HepG2 (cell line): ENCODE data around the gene PIANP. TPM values are rescaled to one million over a fixed set of nuclear protein-coding genes. Genes with fewer than 3 reads are reported as not detected.

Experiments
- ADNP ChIP-seq: sonication (generic); formaldehyde crosslinking; IDR thresholded peaks from 2 replicates; pipeline ENCODE4 v1.4.0; 2020; ENCODE audit warnings: missing genetic modification reagents
- FOXP4 ChIP-seq: sonication (generic); formaldehyde crosslinking; IDR thresholded peaks from 2 replicates; pipeline ENCODE4 v1.4.0; 2020; ENCODE audit warnings: missing genetic modification reagents
- KLF15 ChIP-seq: sonication (generic); formaldehyde crosslinking; IDR thresholded peaks from 2 replicates; pipeline ENCODE4 v1.8.1; 2023; ENCODE audit warnings: borderline replicate concordance, mild to moderate bottlenecking, inconsistent platforms, missing genetic modification reagents, mixed read lengths
- MXD1 ChIP-seq: sonication (generic); formaldehyde crosslinking; IDR thresholded peaks from 2 replicates; pipeline ENCODE4 v1.4.0; 2020; ENCODE audit warnings: mild to moderate bottlenecking, missing genetic modification reagents
- PHF21A ChIP-seq: sonication (generic); formaldehyde crosslinking; IDR thresholded peaks from 2 replicates; pipeline ENCODE4 v1.5.0; 2020; ENCODE audit warnings: mild to moderate bottlenecking, missing genetic modification reagents
- ZHX2 ChIP-seq, 2 experiments: sonication (generic) in 1 of 2; formaldehyde crosslinking in 1 of 2; IDR thresholded peaks; 2 replicates each; pipeline versions ENCODE4 v1.6.1 to v1.9.0; 2014 to 2022; ENCODE audit warnings: antibody characterized with exemption in 1 of 2, borderline replicate concordance in 1 of 2, inconsistent platforms in 1 of 2, low read depth in 1 of 2, missing genetic modification reagents in 1 of 2
- ZNF710 ChIP-seq: sonication (generic); formaldehyde crosslinking; IDR thresholded peaks from 2 replicates; pipeline ENCODE4 v1.5.0; 2020; ENCODE audit warnings: mild to moderate bottlenecking, missing genetic modification reagents, borderline replicate concordance
- ZNF773 ChIP-seq: sonication (generic); formaldehyde crosslinking; IDR thresholded peaks from 2 replicates; pipeline ENCODE4 v1.4.0; 2020; ENCODE audit warnings: missing genetic modification reagents, borderline replicate concordance
- ZNF816 ChIP-seq: sonication (generic); formaldehyde crosslinking; IDR thresholded peaks from 2 replicates; pipeline ENCODE4 v1.8.0; 2022; ENCODE audit warnings: missing genetic modification reagents, mild to moderate bottlenecking, borderline replicate concordance
- polyA plus RNA-seq, 8 experiments: library from polyadenylated mRNA; depleted of rRNA in 3 of 8; stranded (reverse) in 7 of 8; unstranded in 1 of 8; fragments of >200 nt; fragmentation: Illumina TruSeq in 4 of 8; extraction: Trizol in 4 of 8; gene quantifications; 2 replicates each; pipeline versions ENCODE4 v1.2.1 to v1.2.3, GENCODE V29; 2011 to 2016; ENCODE audit warnings: low read depth in 4 of 8, missing spikeins in 1 of 8, mixed read lengths in 1 of 8; ENCODE audit not compliant: insufficient read depth in 1 of 8
- total RNA-seq, 5 experiments: library from RNA; depleted of rRNA; stranded (reverse); fragments of >200 nt; fragmentation: Illumina TruSeq; extraction: Trizol; gene quantifications; 2 replicates each; pipeline ENCODE4 v1.2.3, GENCODE V29; 2016; ENCODE audit warnings: low read depth in 1 of 5
- TF ChIP-seq, protein P1 (sequence below), 2 experiments: IDR thresholded peaks; 2 replicates each; pipeline ENCODE4 v1.6.1; 2011 to 2012; ENCODE audit warnings: low read length in 2 of 2, borderline replicate concordance in 1 of 2, low read depth in 1 of 2, mild to moderate bottlenecking in 1 of 2, moderate library complexity in 1 of 2

PIANP gene
- total and polyA plus RNA-seq, 2 of the 13 experiments (the other 11 are each of a cell fraction or from before 2014, with no cell fraction given), result not detected

DNA sequence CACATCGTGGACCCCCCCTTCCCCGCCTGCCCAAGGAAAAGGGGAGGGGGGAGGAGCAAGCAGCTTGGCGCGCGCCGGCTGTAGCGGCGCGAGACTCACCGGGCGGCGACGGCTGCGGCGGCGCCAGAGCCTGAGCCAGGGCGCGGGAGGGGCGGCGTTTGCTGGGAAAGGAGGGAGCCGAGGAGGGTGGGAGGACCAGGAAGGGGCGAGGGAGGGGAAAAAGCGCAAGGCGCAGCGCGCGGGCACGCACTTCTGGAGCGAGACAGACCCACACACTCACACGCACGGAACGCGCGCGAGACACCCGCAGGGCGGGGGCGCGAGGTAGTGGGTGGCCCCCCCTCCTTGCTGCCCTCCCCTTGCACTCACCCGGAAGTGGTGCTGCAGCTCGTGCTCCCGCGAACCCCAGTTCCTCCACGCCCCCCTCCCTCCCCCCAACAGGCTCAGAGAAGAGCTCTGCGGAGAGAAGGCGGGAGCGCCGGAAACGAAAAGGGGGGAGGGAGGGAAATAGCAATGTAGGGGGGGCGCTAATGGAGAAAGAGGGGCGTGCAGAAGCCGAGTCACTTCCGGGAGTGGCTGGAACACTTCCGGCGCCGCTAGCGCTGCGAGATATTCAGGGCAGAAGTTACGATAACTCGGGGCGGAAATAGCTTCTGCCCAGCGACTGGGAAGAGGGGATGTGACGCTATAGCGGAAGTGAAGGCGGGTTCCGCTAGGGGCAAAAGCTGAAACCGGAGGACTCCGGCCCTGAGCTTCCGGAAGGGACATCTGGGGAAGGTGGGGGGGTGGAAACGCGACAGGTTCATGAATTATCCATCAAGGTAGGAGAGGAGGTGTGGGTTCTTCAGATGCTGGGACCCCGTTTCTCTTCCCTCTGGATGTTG, 11.4 kb downstream of the PIANP start, which contains the start of gene ZNF384 (continued):
- TF ChIP-seq, protein P1, sequence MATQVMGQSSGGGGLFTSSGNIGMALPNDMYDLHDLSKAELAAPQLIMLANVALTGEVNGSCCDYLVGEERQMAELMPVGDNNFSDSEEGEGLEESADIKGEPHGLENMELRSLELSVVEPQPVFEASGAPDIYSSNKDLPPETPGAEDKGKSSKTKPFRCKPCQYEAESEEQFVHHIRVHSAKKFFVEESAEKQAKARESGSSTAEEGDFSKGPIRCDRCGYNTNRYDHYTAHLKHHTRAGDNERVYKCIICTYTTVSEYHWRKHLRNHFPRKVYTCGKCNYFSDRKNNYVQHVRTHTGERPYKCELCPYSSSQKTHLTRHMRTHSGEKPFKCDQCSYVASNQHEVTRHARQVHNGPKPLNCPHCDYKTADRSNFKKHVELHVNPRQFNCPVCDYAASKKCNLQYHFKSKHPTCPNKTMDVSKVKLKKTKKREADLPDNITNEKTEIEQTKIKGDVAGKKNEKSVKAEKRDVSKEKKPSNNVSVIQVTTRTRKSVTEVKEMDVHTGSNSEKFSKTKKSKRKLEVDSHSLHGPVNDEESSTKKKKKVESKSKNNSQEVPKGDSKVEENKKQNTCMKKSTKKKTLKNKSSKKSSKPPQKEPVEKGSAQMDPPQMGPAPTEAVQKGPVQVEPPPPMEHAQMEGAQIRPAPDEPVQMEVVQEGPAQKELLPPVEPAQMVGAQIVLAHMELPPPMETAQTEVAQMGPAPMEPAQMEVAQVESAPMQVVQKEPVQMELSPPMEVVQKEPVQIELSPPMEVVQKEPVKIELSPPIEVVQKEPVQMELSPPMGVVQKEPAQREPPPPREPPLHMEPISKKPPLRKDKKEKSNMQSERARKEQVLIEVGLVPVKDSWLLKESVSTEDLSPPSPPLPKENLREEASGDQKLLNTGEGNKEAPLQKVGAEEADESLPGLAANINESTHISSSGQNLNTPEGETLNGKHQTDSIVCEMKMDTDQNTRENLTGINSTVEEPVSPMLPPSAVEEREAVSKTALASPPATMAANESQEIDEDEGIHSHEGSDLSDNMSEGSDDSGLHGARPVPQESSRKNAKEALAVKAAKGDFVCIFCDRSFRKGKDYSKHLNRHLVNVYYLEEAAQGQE (IDR thresholded peaks at IDR 0.05; ENCODE audit: borderline replicate concordance in 1 of 2, low read depth in 1 of 2, low read length in 2 of 2), result no peak; a peak in 1 of 4 replicates
- TF ChIP-seq ADNP (CRISPR knock-in tag), result no peak
- no peak for TF ChIP-seq ZNF816 (CRISPR knock-in tag)
- no peak; the same call in 1 of the 2 replicates for TF ChIP-seq KLF15
- TF ChIP-seq MXD1 (CRISPR knock-in tag), result 0 out of 2 replicates have a peak, but pooled peaks have one; percentile 39
- TF ChIP-seq FOXP4 (CRISPR knock-in tag), result no peak; the same call in 1 of the 2 replicates
- peak; percentile 95 for TF ChIP-seq ZHX2 (IDR thresholded peaks at IDR 0.05; ENCODE audit: low read depth)
- no peak for TF ChIP-seq ZHX2 (CRISPR knock-in tag; IDR thresholded peaks at IDR 0.05; ENCODE audit: borderline replicate concordance)
- no peak for TF ChIP-seq ZNF773 (CRISPR knock-in tag)
- peak; percentile 38; the same call in 1 of the 2 replicates for TF ChIP-seq ZNF710 (CRISPR knock-in tag)
- TF ChIP-seq PHF21A (CRISPR knock-in tag), result peak; percentile 33; the same call in 1 of the 2 replicates
